GM18511 (cell line): Measurements from ENCODE around the gene YLPM1.

Source experiments
- ATAC-seq: cut with Tn5 transposase; IDR thresholded peaks from one replicate; pipeline ENCODE4 v1.9.1; 2021; ENCODE audit warnings: mild to moderate bottlenecking, moderate library complexity; ENCODE audit not compliant: unreplicated experiment

YLPM1 gene

DNA sequence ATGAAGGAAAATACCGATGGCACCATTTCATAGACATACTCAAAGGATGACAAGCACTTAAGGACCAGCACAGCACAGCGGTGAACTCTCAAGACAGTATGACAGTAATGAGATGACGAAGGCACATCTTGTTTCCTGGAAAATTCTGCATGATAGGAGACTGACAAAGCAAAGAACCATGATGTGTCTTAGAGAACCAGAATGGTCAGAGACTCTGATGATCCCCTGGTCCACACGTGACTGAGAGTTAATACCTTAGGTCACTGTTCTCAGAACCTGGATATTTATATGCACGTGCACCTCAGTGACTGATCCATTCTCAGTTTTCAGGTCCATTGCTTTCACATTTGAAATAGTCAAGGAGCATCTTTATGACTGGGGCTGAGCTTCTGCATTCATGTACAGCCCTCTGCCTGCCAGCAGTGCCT, 77.5 kb downstream of the YLPM1 start:
- peak; percentile 39 for ATAC-seq

DNA sequence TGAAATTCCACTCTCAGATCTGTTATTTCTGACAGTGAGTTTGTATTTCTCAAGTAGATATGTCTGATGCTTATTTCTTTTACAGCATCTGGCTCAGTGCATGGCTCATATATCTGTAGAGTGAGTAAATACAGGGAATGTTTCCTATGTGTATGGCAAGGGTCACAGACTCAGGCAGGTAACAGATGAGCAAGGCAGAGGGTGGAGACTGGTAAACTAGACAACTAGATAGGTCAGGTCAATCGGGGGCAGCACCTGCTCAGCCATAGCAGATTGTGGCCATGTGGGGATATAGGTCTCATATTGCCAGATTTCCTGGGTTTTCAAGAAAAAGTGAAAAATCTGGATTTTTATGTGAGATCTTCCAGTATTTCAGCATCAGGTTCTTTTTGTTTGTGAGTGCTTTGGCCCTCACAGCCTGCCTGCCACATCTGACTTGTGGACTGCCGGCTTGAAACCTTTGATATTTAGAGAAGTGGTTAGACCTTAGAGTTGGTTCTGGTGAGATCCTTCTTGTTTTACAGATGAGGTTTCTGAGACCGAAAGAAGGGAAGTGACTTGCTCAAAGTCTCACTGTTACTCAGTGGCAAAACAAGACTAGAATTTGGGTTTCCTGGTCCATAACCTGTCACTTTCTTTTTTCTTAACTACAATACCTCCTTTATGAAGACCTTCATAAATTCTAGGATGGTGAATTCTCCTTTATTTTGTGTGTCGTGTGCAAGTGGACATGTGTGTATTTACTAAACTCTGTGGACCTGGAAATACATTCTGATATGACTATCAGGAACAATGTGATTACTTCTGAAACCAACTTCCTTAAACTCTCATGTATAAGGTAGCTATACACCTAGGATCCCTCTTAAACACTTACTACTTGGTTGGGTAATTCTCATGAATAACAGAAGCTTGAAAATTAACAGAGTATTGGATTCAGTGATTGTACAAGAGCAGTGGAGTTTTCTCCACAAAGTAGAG, 78.4 kb downstream of the YLPM1 start:
- ATAC-seq: peak; percentile 83

DNA sequence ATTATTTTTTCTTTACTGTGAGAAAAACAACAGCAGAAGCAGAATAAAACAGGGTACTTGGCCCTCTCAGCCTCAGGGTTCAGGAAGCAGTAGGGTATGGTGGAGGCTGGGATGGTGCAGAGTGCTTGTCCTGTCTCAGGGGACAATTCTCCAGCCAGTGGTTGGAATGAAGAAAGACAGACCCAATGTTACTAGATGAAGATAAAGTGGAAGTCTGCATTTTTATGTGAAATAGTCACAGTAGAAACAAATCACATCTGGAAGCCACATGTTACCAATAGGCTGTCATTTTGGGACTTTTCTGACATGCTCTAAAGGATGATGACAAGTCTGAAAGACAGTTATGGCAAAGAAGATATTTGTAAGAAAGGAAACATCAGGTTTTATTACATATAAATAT, 80.5 kb downstream of the YLPM1 start:
- no peak for ATAC-seq

DNA sequence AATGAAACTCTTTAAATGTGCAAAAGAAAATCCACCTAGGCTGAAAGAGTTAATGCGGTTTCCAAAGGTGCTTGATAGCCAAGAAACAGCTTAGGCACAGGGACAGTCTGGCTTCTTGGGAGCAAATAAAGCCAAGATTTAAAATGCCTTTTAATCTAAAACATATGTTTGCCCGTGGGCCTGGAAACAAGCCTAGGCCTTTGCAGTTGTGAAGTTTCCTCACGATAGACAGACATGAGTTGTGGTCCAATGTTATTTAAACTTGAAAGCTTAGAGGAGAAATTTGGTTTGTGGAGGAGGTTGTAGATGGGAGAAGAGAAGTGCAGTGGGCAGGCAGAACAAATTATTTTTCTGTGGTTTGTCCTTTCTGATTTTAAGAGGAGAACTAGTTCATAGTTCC, 83.1 kb downstream of the YLPM1 start:
- no peak for ATAC-seq

DNA sequence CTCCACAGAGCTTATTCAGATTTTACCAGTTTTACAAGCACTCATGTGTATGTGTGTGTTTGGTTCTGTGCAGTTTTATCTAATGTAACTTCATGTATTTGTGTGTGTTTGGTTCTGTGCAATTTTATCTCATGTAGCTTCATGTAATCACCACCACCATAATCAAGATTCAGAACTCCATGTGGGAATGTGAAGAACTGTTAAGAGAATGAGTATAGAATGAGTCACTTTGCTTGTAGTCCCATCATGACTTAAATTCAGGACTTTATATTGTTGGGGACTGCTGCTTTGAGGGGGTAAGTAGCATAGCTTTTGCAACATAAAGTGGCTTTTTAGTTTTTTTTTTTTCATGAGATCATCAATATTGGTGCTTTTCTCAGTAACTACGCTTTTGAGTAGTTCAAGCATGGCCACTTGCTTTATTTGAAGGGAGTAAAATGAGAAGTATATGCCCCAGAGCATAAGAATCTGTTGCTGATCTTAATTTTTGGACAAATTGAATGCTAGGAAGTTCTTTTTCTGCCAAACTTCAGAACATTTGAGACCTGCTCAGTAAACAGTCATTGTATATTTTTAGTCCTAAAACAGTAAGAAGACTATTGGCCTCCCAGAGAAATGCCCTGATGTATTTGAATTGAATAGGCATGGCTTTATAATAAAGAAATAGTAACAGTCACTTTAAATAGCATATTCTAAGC, 84.0 kb downstream of the YLPM1 start:
- ATAC-seq: no peak

DNA sequence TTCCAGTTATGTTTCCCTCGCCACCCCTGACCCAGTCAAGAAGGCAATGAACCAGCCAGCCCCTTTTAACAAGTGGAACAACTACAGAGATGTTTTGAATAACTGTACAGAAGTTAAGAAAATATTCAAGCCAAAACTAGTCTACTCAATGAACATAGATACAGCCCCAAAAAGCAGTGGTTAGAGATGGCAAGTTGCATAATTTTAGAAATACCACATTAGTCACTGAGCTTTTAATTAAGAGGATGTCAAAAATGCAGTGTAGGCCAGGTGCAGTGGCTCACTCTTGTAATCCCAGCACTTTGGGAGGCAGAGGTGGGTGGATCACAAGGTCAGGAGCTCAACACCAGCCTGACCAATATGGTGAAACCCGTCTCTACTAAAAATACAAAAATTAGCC, 85.7 kb downstream of the YLPM1 start:
- no peak for ATAC-seq

DNA sequence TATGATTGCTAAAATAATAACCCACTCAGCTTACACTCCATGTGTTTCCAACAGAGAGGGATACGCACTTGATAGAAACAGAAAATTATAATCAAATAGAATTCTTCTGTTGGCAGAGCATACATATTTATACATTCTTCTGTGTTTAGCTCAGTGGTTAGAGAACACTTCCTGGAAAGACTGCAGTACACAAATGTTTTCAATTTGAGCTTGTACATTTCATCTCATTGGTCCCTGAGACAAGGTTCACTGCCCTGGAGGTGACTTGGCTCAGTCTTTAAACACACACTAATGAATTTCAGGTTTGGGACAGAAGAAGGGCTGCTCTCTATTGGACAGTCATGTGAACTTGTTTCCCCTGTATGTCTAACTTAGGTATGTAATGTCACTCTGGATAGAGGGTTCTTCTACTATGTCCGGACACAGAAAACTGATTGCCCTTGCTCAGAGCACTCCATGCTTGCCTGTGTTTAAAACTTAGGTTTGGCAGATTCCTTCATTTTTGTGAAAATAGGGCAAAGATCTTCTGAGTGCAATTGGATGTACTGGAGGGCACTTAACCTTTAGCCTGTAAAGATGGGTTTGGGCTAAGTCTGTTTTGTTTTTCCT, 89.9 kb downstream of the YLPM1 start:
- no peak for ATAC-seq

DNA sequence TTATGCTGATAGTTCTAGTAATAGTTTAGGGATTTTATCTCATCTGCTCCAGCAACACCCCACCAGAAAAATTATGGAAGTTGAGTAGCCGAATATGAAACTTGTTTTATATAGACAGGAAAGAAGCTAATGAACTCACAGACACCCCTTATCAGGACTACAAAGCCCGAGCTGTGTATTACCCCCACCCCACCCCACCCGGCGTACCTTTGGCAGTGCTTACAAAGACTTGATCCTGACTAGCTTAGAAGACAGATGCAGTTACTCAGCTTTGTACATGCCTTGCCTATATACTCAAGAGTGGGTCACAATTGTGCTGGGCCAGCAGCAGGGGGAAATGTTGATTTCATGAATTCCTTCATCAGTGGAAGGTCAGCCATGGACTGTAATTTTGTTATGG, 90.5 kb downstream of the YLPM1 start:
- no peak for ATAC-seq

DNA sequence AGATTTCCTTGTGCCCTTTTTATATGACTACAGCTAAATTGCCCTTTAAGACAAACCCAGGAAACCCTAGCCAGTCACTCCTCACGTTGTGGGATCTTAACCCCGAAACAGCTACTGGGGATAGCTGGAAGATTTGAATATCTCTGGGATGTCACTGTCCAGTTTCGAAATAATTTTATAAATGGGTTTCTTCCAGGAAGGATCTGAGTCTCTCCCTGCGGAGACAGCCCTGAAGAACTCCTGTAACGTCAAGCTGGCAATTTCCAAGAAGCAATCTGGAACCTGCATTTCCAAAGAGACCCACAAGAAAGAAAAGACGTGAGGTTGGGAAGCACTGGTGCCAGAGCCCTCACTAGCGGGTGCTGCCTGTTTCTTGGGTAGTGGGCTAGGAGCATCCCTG, 91.9 kb downstream of the YLPM1 start:
- no peak for ATAC-seq

DNA sequence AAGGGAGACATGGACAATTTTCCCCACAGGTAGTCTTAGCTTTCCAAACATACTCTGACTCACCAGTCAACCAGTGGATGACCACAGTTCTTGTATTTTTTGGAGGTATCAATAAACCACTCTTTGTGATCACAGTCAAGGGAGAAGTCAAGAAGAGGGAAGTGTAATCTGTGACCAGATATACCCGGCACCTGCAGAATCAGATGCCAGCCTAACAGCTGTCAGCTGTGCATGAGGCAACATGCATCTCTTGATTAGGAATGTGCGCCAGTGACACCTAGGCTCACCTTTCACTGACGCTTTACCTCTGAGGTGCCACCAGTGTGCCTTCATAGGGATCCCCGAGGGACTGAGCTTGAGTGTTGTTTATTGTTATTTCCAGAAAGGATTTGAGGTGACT, 92.8 kb downstream of the YLPM1 start:
- no peak for ATAC-seq

DNA sequence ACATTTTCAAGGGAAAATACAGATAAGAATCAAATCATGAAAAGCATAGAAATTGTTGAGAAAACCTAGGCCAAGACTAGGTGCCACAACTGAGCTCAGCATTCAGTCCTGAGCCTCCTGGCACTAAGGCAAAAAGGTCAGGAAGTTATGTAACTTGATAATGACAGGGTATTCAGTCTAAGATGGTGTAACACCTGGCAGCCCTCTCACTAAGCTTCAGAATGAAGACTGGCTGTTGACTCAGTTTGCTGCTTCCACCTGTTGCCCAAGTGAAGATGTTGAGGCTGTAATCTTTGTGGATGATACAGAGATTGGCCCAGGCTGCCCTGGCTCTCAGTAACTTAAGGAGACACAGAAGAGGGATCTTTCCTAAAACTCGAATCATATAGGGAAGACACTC, 93.2 kb downstream of the YLPM1 start:
- no peak for ATAC-seq

DNA sequence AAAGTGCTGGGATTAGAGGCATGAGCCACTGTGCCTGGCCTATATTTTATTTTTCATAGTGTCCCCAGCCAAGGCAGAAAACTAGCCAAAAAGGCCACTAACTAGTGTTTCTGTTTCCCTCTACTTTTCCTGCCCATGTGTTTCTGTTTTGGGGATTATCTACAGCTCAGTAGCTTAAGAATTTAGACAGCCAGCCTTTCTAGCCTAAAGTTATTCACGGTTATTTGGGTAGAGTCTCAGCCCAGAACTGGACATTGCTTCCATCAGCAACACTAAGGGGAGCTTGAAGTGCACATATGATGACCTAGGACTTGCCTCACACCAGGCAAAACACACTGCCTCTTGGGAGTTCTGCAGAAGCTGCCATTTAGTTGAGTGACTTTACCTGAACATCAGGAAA, 94.9 kb downstream of the YLPM1 start:
- ATAC-seq: no peak

DNA sequence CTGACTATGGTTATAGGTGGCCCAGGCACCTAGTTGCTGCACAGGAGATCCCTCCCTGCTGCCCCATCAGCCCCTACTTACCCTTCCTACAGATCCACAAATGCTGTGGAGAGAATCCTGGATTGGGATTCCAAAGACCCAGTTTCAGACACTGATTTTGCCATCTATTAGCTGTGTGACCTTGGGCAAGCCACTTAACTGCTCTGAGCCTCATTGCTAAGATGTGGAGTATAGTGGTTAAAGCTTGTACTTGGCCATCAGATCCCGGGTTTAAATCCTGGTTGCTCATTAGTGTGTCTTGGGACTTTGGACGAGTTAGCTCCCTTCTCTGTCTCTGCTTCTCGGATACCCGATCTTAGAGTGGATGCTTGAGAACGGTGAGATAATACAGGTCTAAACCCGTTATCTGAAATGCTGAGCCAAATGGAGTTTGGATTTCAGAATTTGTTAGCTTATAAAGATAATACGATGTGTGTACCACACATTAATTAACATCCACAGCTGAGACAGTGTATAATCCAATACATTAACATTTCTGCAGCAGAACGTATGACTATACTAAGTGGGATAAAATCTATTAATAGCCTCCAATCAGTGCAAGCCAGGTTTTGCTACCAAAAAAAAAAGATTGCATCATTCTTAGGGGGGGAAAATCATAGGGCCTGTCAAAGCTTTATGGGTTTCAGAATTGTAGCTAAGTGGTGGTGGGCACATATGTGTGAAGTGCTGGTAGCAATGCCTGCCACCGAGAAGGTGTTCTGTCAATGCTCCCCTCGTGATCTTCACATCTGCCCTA, 96.8 kb downstream of the YLPM1 start:
- no peak for ATAC-seq

DNA sequence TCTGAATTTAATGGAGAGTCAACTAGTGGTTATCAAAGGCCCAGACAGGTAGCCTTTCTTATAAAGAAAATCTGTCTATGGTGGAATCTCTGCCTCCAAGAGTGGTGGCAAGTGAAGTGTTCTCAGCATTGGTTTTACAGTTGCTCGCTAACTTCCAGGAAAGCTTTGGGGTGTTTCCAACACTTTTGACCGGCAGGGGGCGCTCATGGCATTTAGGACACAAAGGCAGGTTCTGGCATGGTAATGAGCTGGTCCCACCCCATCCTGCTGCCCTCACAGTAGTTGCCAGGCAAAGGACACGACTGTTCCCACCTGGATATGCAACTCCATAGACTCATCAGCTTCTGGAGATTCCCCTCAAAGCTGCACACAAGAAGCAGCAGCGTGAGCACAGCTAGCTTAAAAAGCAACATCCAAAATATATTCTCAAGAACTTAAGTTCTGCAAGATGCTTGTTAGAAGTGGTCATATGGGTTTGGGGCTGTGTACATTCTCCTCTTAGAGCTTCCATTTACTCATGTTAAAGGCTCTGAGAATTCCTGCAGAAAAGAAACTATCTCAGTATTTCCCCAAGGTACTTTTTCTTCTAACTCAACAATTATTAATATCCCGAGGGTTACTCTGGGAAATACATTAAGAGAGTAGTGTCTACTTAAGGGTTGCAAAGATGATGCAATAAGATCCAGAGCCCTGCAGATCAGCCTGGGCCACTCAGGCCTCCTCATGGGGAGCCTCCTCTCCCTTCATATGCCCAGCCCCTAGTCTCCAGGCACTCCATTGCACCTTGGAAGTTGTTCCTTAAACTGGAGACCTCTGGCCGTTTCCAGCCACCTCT, 98.0 kb downstream of the YLPM1 start:
- ATAC-seq: no peak

DNA sequence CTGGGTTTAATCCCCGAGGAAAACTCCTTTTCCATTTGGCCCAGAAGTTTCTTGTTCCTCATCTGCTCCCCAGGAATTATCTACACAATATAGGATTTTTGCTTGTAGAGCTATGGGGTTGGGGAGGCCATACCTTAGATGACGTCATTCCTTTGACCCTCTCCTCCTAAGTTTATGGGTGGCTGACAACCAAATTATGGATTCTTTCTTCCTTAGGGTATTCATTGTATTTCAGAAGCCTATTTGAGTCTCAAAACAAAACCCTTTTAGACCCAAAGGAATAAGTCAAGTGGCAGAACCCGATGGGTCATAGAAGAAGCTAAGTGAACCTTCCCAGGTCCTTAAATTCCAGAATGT, 98.6 kb downstream of the YLPM1 start:
- ATAC-seq: no peak

DNA sequence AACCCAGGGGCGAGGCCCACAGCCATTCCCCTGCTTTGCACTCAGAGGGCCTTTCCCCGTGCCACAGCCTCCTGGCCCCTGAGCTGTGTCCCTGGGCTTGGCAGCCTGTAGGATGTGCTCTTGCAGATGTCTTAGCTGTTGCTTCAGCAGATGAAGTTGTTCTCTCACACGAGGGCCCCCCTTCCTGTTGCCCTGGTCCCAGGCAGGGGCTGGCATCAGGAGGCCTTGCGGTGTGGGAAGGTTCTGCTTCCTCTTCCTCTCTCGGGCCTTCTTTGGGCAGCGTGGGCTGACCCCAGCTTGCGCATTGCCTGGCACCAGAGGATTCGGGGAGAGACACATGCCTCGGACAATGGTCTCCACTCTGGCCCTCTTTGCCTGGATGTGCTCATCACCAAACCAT, 100.2 kb downstream of the YLPM1 start:
- ATAC-seq: no peak

DNA sequence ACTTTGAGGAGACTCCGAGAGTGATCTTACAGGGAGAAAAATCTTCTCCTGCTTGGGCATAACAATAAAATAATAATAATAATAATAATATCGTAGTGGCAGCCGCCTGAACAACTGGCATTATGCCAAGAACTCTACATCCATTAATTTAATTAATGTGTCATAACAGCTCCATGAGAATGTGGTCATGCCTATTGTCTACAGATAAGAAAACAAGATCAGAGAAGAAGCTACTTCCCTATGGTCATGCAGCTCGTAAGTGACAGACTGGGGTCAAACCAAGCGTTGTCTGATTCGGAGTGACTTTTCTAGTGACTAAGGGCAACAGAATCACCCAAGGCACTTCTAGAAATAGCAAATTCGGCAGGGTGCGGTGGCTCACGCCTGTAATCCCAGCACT, 101.1 kb downstream of the YLPM1 start:
- ATAC-seq: no peak

DNA sequence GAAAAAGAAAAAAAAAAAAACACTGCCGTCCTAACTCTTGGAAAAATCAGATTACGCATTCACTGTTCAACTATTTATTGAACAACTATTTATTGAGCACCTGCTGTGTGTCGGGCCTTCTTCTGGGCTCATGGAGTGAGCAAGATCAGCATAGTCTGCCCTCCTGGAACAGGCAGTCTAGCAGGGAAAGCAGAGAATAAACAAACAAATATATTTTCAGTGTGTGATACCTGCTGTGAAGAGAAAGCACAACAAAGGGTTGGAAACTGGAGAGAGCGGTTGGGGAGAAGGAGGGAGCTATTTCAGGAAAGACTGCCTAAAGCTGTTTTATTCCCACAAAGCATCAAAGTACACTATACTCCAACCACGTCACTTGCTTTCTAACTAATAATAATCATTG, 102.0 kb downstream of the YLPM1 start:
- ATAC-seq: no peak

DNA sequence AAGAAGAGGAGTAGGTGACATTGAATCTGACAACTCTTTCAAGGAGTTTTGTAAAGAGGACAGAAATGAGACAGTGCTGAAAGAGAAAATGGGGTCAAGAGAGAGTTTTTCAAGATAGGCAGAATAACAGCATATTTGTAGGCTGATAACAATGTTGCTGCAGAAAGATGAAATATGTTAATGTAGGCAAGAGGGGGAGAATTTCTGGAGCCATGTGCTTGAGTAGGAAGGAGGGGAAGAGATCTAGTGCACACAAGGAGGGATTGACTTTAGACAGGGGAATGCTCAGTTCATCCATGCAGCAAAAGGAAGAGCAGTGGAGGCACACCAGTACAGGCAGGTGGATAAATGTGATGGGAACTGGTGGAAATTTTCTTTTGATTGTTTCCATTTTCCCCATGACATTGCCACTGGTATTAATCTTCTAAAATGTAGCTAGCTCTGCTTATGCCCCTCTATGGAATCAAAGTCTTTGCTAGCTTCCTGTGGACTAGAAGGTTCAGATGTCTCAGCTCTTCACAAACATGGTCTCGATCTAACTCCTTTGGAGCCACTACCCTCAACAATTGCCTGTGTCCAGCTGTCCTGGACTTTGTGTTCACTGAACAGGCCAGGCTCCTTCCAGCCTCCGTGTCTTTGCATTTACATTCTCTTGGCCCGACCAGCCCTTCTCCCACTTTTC, 103.7 kb downstream of the YLPM1 start:
- ATAC-seq: no peak

DNA sequence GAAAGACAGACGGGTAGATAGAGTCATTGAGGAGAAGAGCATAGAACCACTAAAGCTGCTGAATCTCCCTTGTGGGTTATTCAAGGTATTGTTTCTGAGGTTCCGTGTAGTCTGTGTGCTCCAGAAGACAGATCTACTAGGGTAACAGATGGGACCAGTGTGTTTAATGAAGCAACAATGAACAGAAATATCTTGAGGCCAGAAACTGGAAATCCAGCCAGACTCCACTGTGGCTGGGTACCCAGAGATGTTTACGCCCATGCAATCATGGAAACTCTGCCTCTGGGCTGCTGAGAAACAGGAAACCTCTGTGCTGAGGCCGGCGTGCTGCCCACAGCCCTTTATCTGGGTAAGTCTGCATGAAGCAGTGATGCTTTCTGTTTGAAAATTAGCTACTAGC, 104.6 kb downstream of the YLPM1 start:
- ATAC-seq: no peak
